K562 (cell line): ENCODE results near the gene GTSE1. TPM values are rescaled to one million over a fixed set of nuclear protein-coding genes. Genes with fewer than 3 reads are reported as not detected.

Experiments used
- ATAC-seq: fragments of 200-7000 bp; cut with Tn5 transposase; 3 replicates; pipeline ENCODE4 v1.9.1; 2020; ENCODE audit warnings: moderate library complexity
- BruUV-seq: library from RNA; stranded (reverse); fragments of 400-500 nt; replicated peaks from 2 replicates; lab custom pipeline; 2021; lab: Mats Ljungman, UMichigan
- CTCF ChIA-PET: fragments of 300-600 bp; formaldehyde crosslinking; extraction: SDS; loops from one replicate; lab custom pipeline; 2021; ENCODE audit warnings: low intra/inter-chr PET ratio; lab: Yijun Ruan, JAX
- POLR2A ChIA-PET: fragments of 300-600, 350-650 bp; sonication (Branson Sonifier 250); formaldehyde crosslinking; extraction: SDS; loops from one replicate; lab custom pipeline; 2021; ENCODE audit warnings: antibody characterized with exemption, inconsistent platforms; lab: Yijun Ruan, JAX
- DNase-seq, 4 experiments: peaks; one replicate each; pipeline versions ENCODE4 v3.0.0 to v3.0.0-alpha.2; 2011 to 2018; ENCODE audit warnings: low spot score in 3 of 4, mixed read lengths in 3 of 4; ENCODE audit errors: extremely low read depth in 1 of 4
- FAIRE-seq: peaks from 2 replicates; lab custom pipeline; 2011; peaks lifted over from hg19 to GRCh38; lab: Jason Lieb, UNC
- H2AFZ ChIP-seq: 2 replicates; pipeline ENCODE4 v1.6.0; 2011; ENCODE audit warnings: low read depth, low read length, control low read depth, inconsistent platforms
- H3K27ac ChIP-seq: fragments of 200-600 bp; 3 replicates; pipeline ENCODE4 v1.8.0; 2011; ENCODE audit warnings: low read depth, mild to moderate bottlenecking, control low read depth, inconsistent platforms, low read length, moderate library complexity, mixed read lengths; ENCODE audit errors: extremely low read depth
- H3K27me3 ChIP-seq, 2 experiments: fragments of 300-600 bp in 1 of 2; 2 replicates in 1 of 2; 3 replicates in 1 of 2; pipeline versions ENCODE4 v1.6.0 to v1.8.0; 2011; ENCODE audit warnings: inconsistent platforms in 2 of 2, low read length in 2 of 2, mild to moderate bottlenecking in 1 of 2, mixed read lengths in 1 of 2, moderate library complexity in 1 of 2; ENCODE audit not compliant: control insufficient read depth in 2 of 2, insufficient read depth in 2 of 2
- H3K36me3 ChIP-seq: fragments of 300-600 bp; 3 replicates; pipeline ENCODE4 v1.8.0; 2011; ENCODE audit warnings: mild to moderate bottlenecking, low read length, inconsistent platforms; ENCODE audit not compliant: control insufficient read depth, insufficient read depth
- H3K4me1 ChIP-seq, 2 experiments: fragments of 200-600 bp in 1 of 2; replicated peaks in 1 of 2; 2 replicates in 1 of 2; 3 replicates in 1 of 2; pipeline versions ENCODE4 v1.5.1 to v1.8.0; 2011; ENCODE audit warnings: inconsistent platforms in 2 of 2, low read length in 2 of 2, mild to moderate bottlenecking in 1 of 2, mixed read lengths in 1 of 2, moderate library complexity in 1 of 2; ENCODE audit not compliant: control insufficient read depth in 2 of 2, insufficient read depth in 2 of 2
- H3K4me2 ChIP-seq: 2 replicates; pipeline ENCODE4 v1.6.1; 2011; ENCODE audit warnings: low read length, control low read depth, inconsistent platforms, mixed read lengths; ENCODE audit not compliant: insufficient read depth
- H3K4me3 ChIP-seq: fragments of 200-600 bp; sonication (generic), shearing (Covaris generic); 2 replicates; pipeline ENCODE4 v1.5.1; 2016; ENCODE audit warnings: control low read depth, inconsistent platforms
- H3K79me2 ChIP-seq: fragments of 200-600 bp; 3 replicates; pipeline ENCODE4 v1.8.0; 2011; ENCODE audit warnings: low read length, inconsistent platforms; ENCODE audit not compliant: control insufficient read depth, insufficient read depth
- H3K9ac ChIP-seq, 2 experiments: 2 replicates each; pipeline versions ENCODE4 v1.6.0 to v1.6.1; 2011; ENCODE audit warnings: low read depth in 2 of 2, low read length in 2 of 2, control low read depth in 1 of 2, inconsistent platforms in 1 of 2, mild to moderate bottlenecking in 1 of 2, mixed read lengths in 1 of 2; ENCODE audit not compliant: insufficient read depth in 1 of 2
- H3K9me1 ChIP-seq: one replicate; pipeline ENCODE4 v1.6.0; 2011; ENCODE audit warnings: inconsistent platforms, mild to moderate bottlenecking, low read length, moderate library complexity; ENCODE audit not compliant: control insufficient read depth, insufficient read depth
- H3K9me3 ChIP-seq: replicated peaks from 2 replicates; pipeline ENCODE4 v1.5.1; 2011; ENCODE audit warnings: low read depth, low read length, inconsistent platforms; ENCODE audit not compliant: control insufficient read depth, insufficient read depth
- H4K20me1 ChIP-seq: replicated peaks from 2 replicates; pipeline ENCODE4 v1.6.1; 2011; ENCODE audit warnings: low read length, inconsistent platforms, mixed read lengths; ENCODE audit not compliant: control insufficient read depth, insufficient read depth
- CBFA2T3 ChIP-seq: fragments of 450-650 bp; IDR thresholded peaks from 2 replicates; pipeline ENCODE4 v1.6.1; 2017
- COPS2 ChIP-seq: fragments of 450-650 bp; conservative IDR thresholded peaks from 2 replicates; pipeline ENCODE4 v1.6.1; 2016; ENCODE audit warnings: mild to moderate bottlenecking, moderate library complexity
- CREB1 ChIP-seq, 2 experiments: sonication (generic) in 1 of 2; formaldehyde crosslinking in 1 of 2; IDR thresholded peaks; 2 replicates each; pipeline versions ENCODE4 v1.6.1 to v1.8.0; 2012 to 2022; ENCODE audit warnings: inconsistent platforms in 1 of 2, mild to moderate bottlenecking in 1 of 2, missing genetic modification reagents in 1 of 2, moderate library complexity in 1 of 2
- HNRNPK ChIP-seq: fragments of 200-400 bp; formaldehyde crosslinking; IDR thresholded peaks from one replicate; pipeline ENCODE4 v1.6.1; 2018; ENCODE audit warnings: mild to moderate bottlenecking, low read depth, low read length; ENCODE audit not compliant: poor library complexity, severe bottlenecking
- JUN ChIP-seq, 2 experiments: sonication (generic) in 1 of 2; formaldehyde crosslinking in 1 of 2; IDR thresholded peaks; 2 replicates each; pipeline versions ENCODE4 v1.6.1 to v1.8.0; 2012 to 2022; ENCODE audit warnings: borderline replicate concordance in 2 of 2, mild to moderate bottlenecking in 2 of 2, improper control_type of control experiment in 1 of 2, low read depth in 1 of 2, low read length in 1 of 2, missing genetic modification reagents in 1 of 2
- MBD2 ChIP-seq: sonication (generic); IDR thresholded peaks from 2 replicates; pipeline ENCODE4 v1.6.1; 2016; ENCODE audit warnings: low read depth, borderline replicate concordance
- NR2C2 ChIP-seq, 2 experiments: fragments of 200-800 bp in 1 of 2; sonication (Bioruptor generic) in 1 of 2; sonication (generic) in 1 of 2; formaldehyde crosslinking in 1 of 2; IDR thresholded peaks; 2 replicates each; pipeline versions ENCODE4 v1.6.1 to v1.8.0; 2016 to 2022; ENCODE audit warnings: mild to moderate bottlenecking in 1 of 2, missing compliant biosample characterization in 1 of 2, missing genetic modification characterization in 1 of 2, missing genetic modification reagents in 1 of 2
- ZC3H11A ChIP-seq: IDR thresholded peaks from 2 replicates; pipeline ENCODE4 v1.6.1; 2012; ENCODE audit warnings: low read depth, low read length, improper control_type of control experiment
- ZNF24 ChIP-seq: fragments of 450-650 bp; IDR thresholded peaks from 2 replicates; pipeline ENCODE4 v1.6.1; 2016
- ZNF717 ChIP-seq: fragments of 250-450 bp; sonication (Bioruptor Pico); IDR thresholded peaks from 2 replicates; pipeline ENCODE4 v1.5.0; 2021
- ZNF830 ChIP-seq: fragments of 250-450 bp; sonication (Bioruptor Pico); IDR thresholded peaks from 2 replicates; pipeline ENCODE4 v1.5.0; 2021; ENCODE audit warnings: mild to moderate bottlenecking
- WGBS: fragments of 100-300 bp; shearing (Covaris generic); methylation state at CpG from one replicate; pipeline ENCODE4 v1.1.6; 2016; ENCODE audit warnings: low coverage, mixed read lengths; ENCODE audit not compliant: insufficient coverage; ENCODE audit errors: missing lambda C conversion rate; 5-methylcytosine and 5-hydroxymethylcytosine counted together
- in situ Hi-C: fragments of 300-500 bp; cut with MboI; formaldehyde crosslinking; loops from 4 replicates; pipeline ENCODE4 v1.15.0; 2018; ENCODE audit warnings: inconsistent platforms, mixed read lengths
- intact Hi-C: fragments of 100-400 bp; cut with micrococcal nuclease; formaldehyde crosslinking; loops from 2 replicates; pipeline ENCODE4 v1.14.2; 2022
- polyA plus RNA-seq, 8 experiments: library from polyadenylated mRNA; depleted of rRNA in 4 of 8; stranded (reverse) in 5 of 8; unstranded in 3 of 8; fragments of >200 nt; fragmentation: Nextera tagmentation in 2 of 8; fragmentation: Illumina TruSeq in 1 of 8; extraction: Ambion mirVana in 2 of 8; extraction: Trizol in 1 of 8; gene quantifications; 2 replicates each; pipeline versions ENCODE4 v1.2.1 to v1.2.3, GENCODE V29; 2011 to 2014; ENCODE audit warnings: inconsistent platforms in 1 of 8, missing spikeins in 1 of 8
- total RNA-seq, 7 experiments: library from RNA; depleted of rRNA in 6 of 7; stranded (reverse); fragments of >200 nt in 6 of 7; fragmentation: Illumina TruSeq in 2 of 7; extraction: Trizol in 2 of 7; gene quantifications; 2 replicates each; pipeline versions ENCODE4 v1.2.1 to v1.2.3, GENCODE V29; 2011 to 2021; ENCODE audit warnings: low replicate concordance in 1 of 7
- TF ChIP-seq, protein P1 (sequence below): sonication (generic); formaldehyde crosslinking; IDR thresholded peaks from 2 replicates; pipeline ENCODE4 v1.8.1; 2022; ENCODE audit warnings: missing genetic modification reagents
- TF ChIP-seq, protein P2 (sequence below), 3 experiments: fragments of 200-800 bp in 1 of 3; fragments of 250-450 bp in 1 of 3; fragments of 450-650 bp in 1 of 3; sonication (Bioruptor Pico) in 1 of 3; sonication (Bioruptor generic) in 1 of 3; formaldehyde crosslinking in 1 of 3; IDR thresholded peaks; 2 replicates each; pipeline versions ENCODE4 v1.6.1 to v1.8.0; 2016 to 2022; ENCODE audit warnings: mild to moderate bottlenecking in 2 of 3, missing genetic modification characterization in 2 of 3, missing compliant biosample characterization in 1 of 3, moderate library complexity in 1 of 3
- TF ChIP-seq, protein P3 (sequence below): fragments of 450-650 bp; IDR thresholded peaks from one replicate; pipeline ENCODE4 v1.6.1; 2018; ENCODE audit warnings: mild to moderate bottlenecking, moderate library complexity; ENCODE audit not compliant: partially characterized antibody

The GTSE1 gene
- total and polyA plus RNA-seq, 9 of the 15 experiments (the other 6 are each of a cell fraction or from before 2014, with no cell fraction given) = 2.5 to 22.5 (median 12.9) TPM

DNA sequence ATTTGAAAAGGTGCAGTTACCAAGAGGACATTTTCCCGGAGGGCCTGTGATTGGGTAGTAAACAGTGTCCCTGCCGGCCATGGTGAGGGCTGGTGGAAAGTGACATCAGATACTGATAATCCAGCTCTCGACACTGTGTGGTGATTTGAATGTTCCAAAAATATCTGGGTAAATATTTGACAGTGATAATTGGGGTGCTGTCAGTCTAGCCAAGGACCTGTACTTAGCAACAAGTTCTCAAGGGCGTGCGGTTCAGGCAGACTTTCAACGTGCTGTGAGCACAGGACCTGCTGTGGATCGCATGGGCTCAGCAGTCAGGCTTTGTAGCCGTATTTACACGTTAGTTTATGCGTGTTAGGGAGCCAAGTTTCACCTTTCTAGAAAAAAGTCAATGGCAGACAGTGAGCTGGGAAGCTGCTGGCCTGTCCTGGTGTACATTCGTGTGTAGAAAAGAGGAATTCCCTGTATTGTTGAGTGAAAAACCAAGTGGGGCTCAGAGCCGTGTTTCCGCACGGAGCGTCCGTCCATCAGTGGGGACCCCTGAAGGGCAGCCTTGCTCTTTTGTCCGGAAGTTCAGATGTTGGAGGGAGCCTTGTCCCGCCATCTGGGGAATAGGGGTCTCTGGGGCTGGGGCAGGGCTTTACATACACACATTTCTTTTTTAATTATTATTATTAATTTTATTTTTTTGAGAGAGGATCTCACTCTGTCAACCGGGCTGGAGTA lies 50.2 kb downstream of the GTSE1 start (continued):
- no peak for TF ChIP-seq ZNF717 (CRISPR knock-in tag)
- TF ChIP-seq, protein P1, sequence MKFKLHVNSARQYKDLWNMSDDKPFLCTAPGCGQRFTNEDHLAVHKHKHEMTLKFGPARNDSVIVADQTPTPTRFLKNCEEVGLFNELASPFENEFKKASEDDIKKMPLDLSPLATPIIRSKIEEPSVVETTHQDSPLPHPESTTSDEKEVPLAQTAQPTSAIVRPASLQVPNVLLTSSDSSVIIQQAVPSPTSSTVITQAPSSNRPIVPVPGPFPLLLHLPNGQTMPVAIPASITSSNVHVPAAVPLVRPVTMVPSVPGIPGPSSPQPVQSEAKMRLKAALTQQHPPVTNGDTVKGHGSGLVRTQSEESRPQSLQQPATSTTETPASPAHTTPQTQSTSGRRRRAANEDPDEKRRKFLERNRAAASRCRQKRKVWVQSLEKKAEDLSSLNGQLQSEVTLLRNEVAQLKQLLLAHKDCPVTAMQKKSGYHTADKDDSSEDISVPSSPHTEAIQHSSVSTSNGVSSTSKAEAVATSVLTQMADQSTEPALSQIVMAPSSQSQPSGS (CRISPR knock-in tag) = no peak
- TF ChIP-seq CBFA2T3 = no peak
- TF ChIP-seq MBD2 = no peak
- no peak for TF ChIP-seq NR2C2 (CRISPR knock-in tag; IDR thresholded peaks at IDR 0.05)
- TF ChIP-seq NR2C2 (tag; IDR thresholded peaks at IDR 0.05) = no peak
- no peak for TF ChIP-seq COPS2
- TF ChIP-seq ZC3H11A = no peak
- TF ChIP-seq, all 486 proteins: peak for 0

DNA sequence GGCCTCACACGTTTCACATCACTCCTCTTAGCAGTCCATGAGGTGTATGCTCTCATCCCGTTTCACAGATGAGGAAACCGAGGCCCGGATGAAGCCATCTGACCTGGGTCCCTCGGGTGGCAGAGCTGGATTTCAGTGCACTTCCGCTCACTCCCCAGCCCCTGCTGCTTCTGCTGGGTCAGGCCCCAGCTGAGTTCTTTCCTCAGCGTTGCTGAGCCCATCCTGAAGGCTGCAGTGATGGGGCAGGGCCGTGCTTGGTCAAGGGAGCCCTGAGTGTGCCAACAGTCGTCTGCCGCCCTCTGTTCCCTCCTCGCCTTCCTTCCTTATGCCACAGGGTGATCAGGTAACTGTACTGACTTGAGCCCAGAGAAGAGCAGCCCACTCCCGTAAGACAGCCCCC lies 51.0 kb downstream of the GTSE1 start:
- Histone ChIP-seq H3K79me2 (no peaks in the 10 kb centered on the region), H3K27ac (no peak overlapping the region), H3K27me3 (no peaks in the 10 kb centered on the region), H3K4me3 (no peak overlapping the region), H4K20me1 (no peaks in the 10 kb centered on the region; the same call in 1 of the 2 replicates), H3K4me1 (no peaks in the 10 kb centered on the region), H3K9me1 (no peaks in the 10 kb centered on the region), H3K36me3 (peaks cover 89% of the 10 kb centered on the region; the same call in 2 of the 3 replicates), H3K9ac (no peak overlapping the region), H3K4me2 (no peak overlapping the region), H2AFZ (no peak overlapping the region), H3K9me3 (no peaks in the 10 kb centered on the region)
- no peak for DNase-seq
- 90% methylated on average over 2 of the region's 12 CpGs for WGBS
- intact Hi-C loops (no loop called here), in situ Hi-C loops (no loop called here)
- BruUV-seq = no TSS peak
- FAIRE-seq = no peak
- ATAC-seq = no peak
- CTCF ChIA-PET = no interaction called here
- POLR2A ChIA-PET = no interaction called here
- TF ChIP-seq, protein P2, sequence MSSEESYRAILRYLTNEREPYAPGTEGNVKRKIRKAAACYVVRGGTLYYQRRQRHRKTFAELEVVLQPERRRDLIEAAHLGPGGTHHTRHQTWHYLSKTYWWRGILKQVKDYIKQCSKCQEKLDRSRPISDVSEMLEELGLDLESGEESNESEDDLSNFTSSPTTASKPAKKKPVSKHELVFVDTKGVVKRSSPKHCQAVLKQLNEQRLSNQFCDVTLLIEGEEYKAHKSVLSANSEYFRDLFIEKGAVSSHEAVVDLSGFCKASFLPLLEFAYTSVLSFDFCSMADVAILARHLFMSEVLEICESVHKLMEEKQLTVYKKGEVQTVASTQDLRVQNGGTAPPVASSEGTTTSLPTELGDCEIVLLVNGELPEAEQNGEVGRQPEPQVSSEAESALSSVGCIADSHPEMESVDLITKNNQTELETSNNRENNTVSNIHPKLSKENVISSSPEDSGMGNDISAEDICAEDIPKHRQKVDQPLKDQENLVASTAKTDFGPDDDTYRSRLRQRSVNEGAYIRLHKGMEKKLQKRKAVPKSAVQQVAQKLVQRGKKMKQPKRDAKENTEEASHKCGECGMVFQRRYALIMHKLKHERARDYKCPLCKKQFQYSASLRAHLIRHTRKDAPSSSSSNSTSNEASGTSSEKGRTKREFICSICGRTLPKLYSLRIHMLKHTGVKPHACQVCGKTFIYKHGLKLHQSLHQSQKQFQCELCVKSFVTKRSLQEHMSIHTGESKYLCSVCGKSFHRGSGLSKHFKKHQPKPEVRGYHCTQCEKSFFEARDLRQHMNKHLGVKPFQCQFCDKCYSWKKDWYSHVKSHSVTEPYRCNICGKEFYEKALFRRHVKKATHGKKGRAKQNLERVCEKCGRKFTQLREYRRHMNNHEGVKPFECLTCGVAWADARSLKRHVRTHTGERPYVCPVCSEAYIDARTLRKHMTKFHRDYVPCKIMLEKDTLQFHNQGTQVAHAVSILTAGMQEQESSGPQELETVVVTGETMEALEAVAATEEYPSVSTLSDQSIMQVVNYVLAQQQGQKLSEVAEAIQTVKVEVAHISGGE (CRISPR knock-in tag; IDR thresholded peaks at IDR 0.05) = no peak
- TF ChIP-seq JUN (IDR thresholded peaks at IDR 0.05; ENCODE audit: borderline replicate concordance, low read depth, low read length) = no peak
- TF ChIP-seq JUN (CRISPR knock-in tag; IDR thresholded peaks at IDR 0.05; ENCODE audit: borderline replicate concordance) = no peak
- no peak for TF ChIP-seq CREB1 (IDR thresholded peaks at IDR 0.05)
- TF ChIP-seq CREB1 (CRISPR knock-in tag; IDR thresholded peaks at IDR 0.05) = no peak
- TF ChIP-seq ZNF24 = no peak
- TF ChIP-seq, protein P3, sequence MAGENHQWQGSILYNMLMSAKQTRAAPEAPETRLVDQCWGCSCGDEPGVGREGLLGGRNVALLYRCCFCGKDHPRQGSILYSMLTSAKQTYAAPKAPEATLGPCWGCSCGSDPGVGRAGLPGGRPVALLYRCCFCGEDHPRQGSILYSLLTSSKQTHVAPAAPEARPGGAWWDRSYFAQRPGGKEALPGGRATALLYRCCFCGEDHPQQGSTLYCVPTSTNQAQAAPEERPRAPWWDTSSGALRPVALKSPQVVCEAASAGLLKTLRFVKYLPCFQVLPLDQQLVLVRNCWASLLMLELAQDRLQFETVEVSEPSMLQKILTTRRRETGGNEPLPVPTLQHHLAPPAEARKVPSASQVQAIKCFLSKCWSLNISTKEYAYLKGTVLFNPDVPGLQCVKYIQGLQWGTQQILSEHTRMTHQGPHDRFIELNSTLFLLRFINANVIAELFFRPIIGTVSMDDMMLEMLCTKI = no peak
- TF ChIP-seq HNRNPK = no peak
- no peak for TF ChIP-seq ZNF830
